AG10803 (cell line): ENCODE results near the gene NGB.

ENCODE experiments used
- DNase-seq: peaks from one replicate; pipeline ENCODE4 v3.0.0; 2010; ENCODE audit warnings: low read depth
- H3K4me3 ChIP-seq: 2 replicates; pipeline ENCODE4 v1.5.1; 2011; ENCODE audit warnings: mild to moderate bottlenecking, low read length, control low read depth
- CTCF ChIP-seq: conservative IDR thresholded peaks from 2 replicates; pipeline ENCODE4 v1.5.1; 2011; ENCODE audit warnings: mild to moderate bottlenecking, low read length, control low read depth, inconsistent platforms

NGB gene

GRCh38 chr14:77278461-77279230 is 7.6 kb upstream of the NGB start:
- DNase-seq: no peak
- H3K4me3 ChIP-seq: no peak overlapping the region
- TF ChIP-seq CTCF: no peak

- H3K4me3 ChIP-seq: no peak overlapping the region
- TF ChIP-seq CTCF: no peak
- DNase-seq: no peak
Measured at GRCh38 chr14:77276959-77277358, 6.0 kb upstream of the NGB start.

GRCh38 chr14:77276295-77276935 is 5.4 kb upstream of the NGB start:
- DNase-seq: no peak
- H3K4me3 ChIP-seq: no peak overlapping the region
- TF ChIP-seq CTCF: no peak

GRCh38 chr14:77275601-77276017 is 4.6 kb upstream of the NGB start:
- no peak overlapping the region for H3K4me3 ChIP-seq
- no peak for DNase-seq
- TF ChIP-seq CTCF: no peak

- no peak overlapping the region for H3K4me3 ChIP-seq
- no peak for DNase-seq
- TF ChIP-seq CTCF: no peak
Measured at GRCh38 chr14:77275041-77275580, 4.1 kb upstream of the NGB start.

- TF ChIP-seq CTCF: no peak
- DNase-seq: no peak
Measured at GRCh38 chr14:77273796-77274195, 2.8 kb upstream of the NGB start.

GRCh38 chr14:77272261-77272660 is 1.3 kb upstream of the NGB start:
- DNase-seq: no peak
- no peak for TF ChIP-seq CTCF

More at GRCh38 chr14:77273796-77274195, 2.8 kb upstream of the NGB start:
- H3K4me3 ChIP-seq: no peak overlapping the region

More at GRCh38 chr14:77272261-77272660, 1.3 kb upstream of the NGB start:
- H3K4me3 ChIP-seq: no peak overlapping the region
